H9 (cell line): ENCODE data around the gene CCL8. TPM values are rescaled to one million over a fixed set of nuclear protein-coding genes. Genes with fewer than 3 reads are reported as not detected.

Experiments used
- DNase-seq: peaks from one replicate; pipeline ENCODE4 v3.0.0-alpha.2; 2017
- H2AFZ ChIP-seq: one replicate; pipeline ENCODE4 v1.6.1; 2013; ENCODE audit warnings: mild to moderate bottlenecking, low read length, control low read depth, moderate library complexity
- H2AK5ac ChIP-seq: 2 replicates; pipeline ENCODE4 v1.6.1; 2013; ENCODE audit warnings: low read length, control low read depth, mixed read lengths; ENCODE audit not compliant: insufficient read length
- H2BK120ac ChIP-seq: one replicate; pipeline ENCODE4 v1.6.1; 2013; ENCODE audit warnings: low read depth, mild to moderate bottlenecking, low read length, control low read depth, inconsistent platforms; ENCODE audit not compliant: poor library complexity, severe bottlenecking
- H2BK12ac ChIP-seq: 2 replicates; pipeline ENCODE4 v1.6.1; 2013; ENCODE audit warnings: low read length, control low read depth, mixed read lengths, low read depth; ENCODE audit not compliant: insufficient read length
- H2BK15ac ChIP-seq: 2 replicates; pipeline ENCODE4 v1.6.1; 2013; ENCODE audit warnings: low read depth, low read length, control low read depth
- H2BK20ac ChIP-seq: one replicate; pipeline ENCODE4 v1.6.1; 2013; ENCODE audit warnings: low read depth, mild to moderate bottlenecking, low read length, control low read depth, inconsistent platforms; ENCODE audit not compliant: poor library complexity, severe bottlenecking
- H2BK5ac ChIP-seq: 2 replicates; pipeline ENCODE4 v1.6.1; 2013; ENCODE audit warnings: low read length, control low read depth, mixed read lengths; ENCODE audit not compliant: insufficient read length
- H3K14ac ChIP-seq: 2 replicates; pipeline ENCODE4 v1.6.1; 2013; ENCODE audit warnings: low read length, control low read depth; ENCODE audit not compliant: insufficient read depth
- H3K18ac ChIP-seq: 2 replicates; pipeline ENCODE4 v1.6.1; 2013; ENCODE audit warnings: low read depth, mild to moderate bottlenecking, mixed read lengths, low read length, control low read depth; ENCODE audit not compliant: insufficient read length
- H3K23ac ChIP-seq: 2 replicates; pipeline ENCODE4 v1.6.1; 2013; ENCODE audit warnings: low read length, control low read depth, mixed read lengths, low read depth; ENCODE audit not compliant: insufficient read length
- H3K23me2 ChIP-seq: 2 replicates; pipeline ENCODE4 v1.6.1; 2013; ENCODE audit warnings: low read depth, mild to moderate bottlenecking, mixed read lengths, low read length, control low read depth; ENCODE audit not compliant: insufficient read length, poor library complexity, severe bottlenecking
- H3K27ac ChIP-seq: 2 replicates; pipeline ENCODE4 v1.5.1; 2013; ENCODE audit warnings: low read length, control low read depth, mixed read lengths, low read depth; ENCODE audit not compliant: insufficient read length
- H3K27me3 ChIP-seq: 2 replicates; pipeline ENCODE4 v1.6.1; 2013; ENCODE audit warnings: low read length, control low read depth, inconsistent platforms; ENCODE audit not compliant: insufficient read depth
- H3K4ac ChIP-seq: 2 replicates; pipeline ENCODE4 v1.6.1; 2013; ENCODE audit warnings: low read depth, mild to moderate bottlenecking, control low read depth, inconsistent platforms, low read length, moderate library complexity
- H3K4me1 ChIP-seq: 2 replicates; pipeline ENCODE4 v1.6.1; 2013; ENCODE audit warnings: low read length, control low read depth, inconsistent platforms; ENCODE audit not compliant: insufficient read depth
- H3K4me2 ChIP-seq: 2 replicates; pipeline ENCODE4 v1.6.1; 2013; ENCODE audit warnings: low read length, control low read depth, mixed read lengths; ENCODE audit not compliant: insufficient read length, insufficient read depth
- H3K56ac ChIP-seq: 2 replicates; pipeline ENCODE4 v1.6.1; 2013; ENCODE audit warnings: low read depth, mild to moderate bottlenecking, mixed read lengths, low read length, control low read depth; ENCODE audit not compliant: insufficient read length
- H3K79me1 ChIP-seq: 2 replicates; pipeline ENCODE4 v1.6.1; 2013; ENCODE audit warnings: low read depth, mild to moderate bottlenecking, moderate library complexity, low read length, control low read depth, inconsistent platforms; ENCODE audit not compliant: insufficient read depth, poor library complexity, severe bottlenecking
- H3K79me2 ChIP-seq: 2 replicates; pipeline ENCODE4 v1.6.1; 2013; ENCODE audit warnings: low read length, control low read depth, inconsistent platforms; ENCODE audit not compliant: insufficient read depth
- H3K9ac ChIP-seq: 2 replicates; pipeline ENCODE4 v1.6.1; 2013; ENCODE audit warnings: low read length, control low read depth, mixed read lengths; ENCODE audit not compliant: insufficient read length; ENCODE audit errors: extremely low read depth
- H3K9me3 ChIP-seq: one replicate; pipeline ENCODE4 v1.6.1; 2013; ENCODE audit warnings: low read depth, low read length, inconsistent platforms; ENCODE audit not compliant: control insufficient read depth
- H3T11ph ChIP-seq: one replicate; pipeline ENCODE4 v1.6.1; 2013; ENCODE audit warnings: mild to moderate bottlenecking, low read length, control low read depth, inconsistent platforms
- H4K20me1 ChIP-seq: one replicate; pipeline ENCODE4 v1.6.1; 2013; ENCODE audit not compliant: control insufficient read depth, insufficient read length, insufficient read depth
- H4K5ac ChIP-seq: 2 replicates; pipeline ENCODE4 v1.6.1; 2013; ENCODE audit warnings: low read depth, mild to moderate bottlenecking, mixed read lengths, low read length, control low read depth; ENCODE audit not compliant: insufficient read length
- H4K8ac ChIP-seq: replicated peaks from 2 replicates; pipeline ENCODE4 v1.6.1; 2013; ENCODE audit warnings: low read length, control low read depth, mixed read lengths, low read depth; ENCODE audit not compliant: insufficient read length
- H4K91ac ChIP-seq: 2 replicates; pipeline ENCODE4 v1.6.1; 2013; ENCODE audit warnings: low read depth, mild to moderate bottlenecking, moderate library complexity, mixed read lengths, low read length, control low read depth; ENCODE audit not compliant: insufficient read length
- H3K27ac Mint-ChIP-seq, 3 experiments: 2 replicates in 2 of 3; 3 replicates in 1 of 3; pipeline ENCODE4 v1.8.0; 2020 to 2021; ENCODE audit warnings: mixed read lengths in 3 of 3, mild to moderate bottlenecking in 1 of 3, moderate library complexity in 1 of 3
- H3K27me3 Mint-ChIP-seq: 2 replicates; pipeline ENCODE4 v1.8.0; 2021; ENCODE audit warnings: low read depth, mild to moderate bottlenecking, moderate library complexity, mixed read lengths
- H3K36me3 Mint-ChIP-seq, 3 experiments: 2 replicates in 2 of 3; 3 replicates in 1 of 3; pipeline ENCODE4 v1.8.0; 2020 to 2021; ENCODE audit warnings: low read depth in 3 of 3, mixed read lengths in 3 of 3; ENCODE audit not compliant: insufficient read depth in 1 of 3
- H3K4me1 Mint-ChIP-seq, 2 experiments: 2 replicates each; pipeline ENCODE4 v1.8.0; 2020; ENCODE audit warnings: mixed read lengths in 2 of 2
- H3K4me3 Mint-ChIP-seq, 2 experiments: 2 replicates in 1 of 2; 3 replicates in 1 of 2; pipeline ENCODE4 v1.8.0; 2020 to 2021; ENCODE audit warnings: mild to moderate bottlenecking in 2 of 2, mixed read lengths in 2 of 2, moderate library complexity in 1 of 2
- H3K9me3 Mint-ChIP-seq, 2 experiments: 2 replicates in 1 of 2; 3 replicates in 1 of 2; pipeline ENCODE4 v1.8.0; 2020; ENCODE audit warnings: mild to moderate bottlenecking in 2 of 2, mixed read lengths in 2 of 2, moderate library complexity in 1 of 2
- WGBS: extraction: QIAGEN DNeasy Blood & Tissue Kit; methylation state at CpG from one replicate; pipeline ENCODE4 v1.1.7; 2013; ENCODE audit warnings: missing lambda C conversion rate, low lambda C conversion rate, mixed read lengths; ENCODE audit not compliant: insufficient read length; ENCODE audit errors: extremely low coverage; 5-methylcytosine and 5-hydroxymethylcytosine counted together
- total RNA-seq: library from RNA; stranded (reverse); gene quantifications from 2 replicates; pipeline ENCODE4 v1.2.1, GENCODE V29; 2021
- TF ChIP-seq, protein P1 (sequence below): fragments of 200-600 bp; sonication (generic); conservative IDR thresholded peaks from 3 replicates; pipeline ENCODE4 v1.8.0; 2021; ENCODE audit warnings: antibody characterized with exemption, mild to moderate bottlenecking

The CCL8 gene
- total RNA-seq, 1 experiment from 2014 or later, result not detected

DNA sequence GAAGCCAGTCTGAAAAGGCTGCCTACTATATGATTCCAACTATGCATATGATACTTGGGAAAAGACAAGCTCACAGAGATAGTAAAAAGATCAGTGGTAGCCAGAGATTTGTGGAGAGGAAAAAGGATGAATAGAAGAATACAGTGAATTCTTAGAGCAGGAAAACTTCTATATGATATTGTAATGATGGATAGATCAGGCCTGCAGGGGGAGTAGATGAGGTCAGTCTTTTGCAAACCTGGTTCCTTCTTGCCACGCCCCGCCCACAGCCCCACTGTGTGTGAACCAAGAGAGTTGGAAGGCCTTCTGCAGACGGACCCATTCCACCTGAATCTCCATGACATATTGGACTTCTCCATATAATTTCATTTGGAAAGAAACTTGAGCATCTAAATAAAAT lies 761 bp upstream of the CCL8 start:
- Histone ChIP-seq H2BK12ac (no peak overlapping the region), H3K4me1 (no peaks in the 10 kb centered on the region), H4K91ac (no peak overlapping the region), H3K23me2 (no peaks in the 10 kb centered on the region), H2AK5ac (no peak overlapping the region), H3K79me1 (no peaks in the 10 kb centered on the region), H2BK120ac (no peak overlapping the region), H3K56ac (no peak overlapping the region), H3K79me2 (no peaks in the 10 kb centered on the region), H4K5ac (no peak overlapping the region), H4K8ac (no peak overlapping the region), H3K27me3 (no peaks in the 10 kb centered on the region), H3K9me3 (no peaks in the 10 kb centered on the region), H4K20me1 (no peaks in the 10 kb centered on the region), H3K4me2 (no peak overlapping the region), H3K23ac (no peak overlapping the region), H3K27ac (no peak overlapping the region), H3K14ac (no peak overlapping the region), H3K4ac (no peak overlapping the region), H2AFZ (no peak overlapping the region), H3K9ac (no peak overlapping the region), H2BK20ac (no peak overlapping the region), H2BK5ac (no peak overlapping the region), H3T11ph (no peak overlapping the region), H2BK15ac (no peak overlapping the region), H3K18ac (no peak overlapping the region)
- Mint-ChIP-seq H3K27me3 (peaks cover 17% of the 10 kb centered on the region), H3K27ac (no peak overlapping the region), H3K4me1 (no peaks in the 10 kb centered on the region), H3K9me3 (no peaks in the 10 kb centered on the region), H3K4me3 (no peak overlapping the region), H3K36me3 (no peaks in the 10 kb centered on the region)
- TF ChIP-seq, protein P1, sequence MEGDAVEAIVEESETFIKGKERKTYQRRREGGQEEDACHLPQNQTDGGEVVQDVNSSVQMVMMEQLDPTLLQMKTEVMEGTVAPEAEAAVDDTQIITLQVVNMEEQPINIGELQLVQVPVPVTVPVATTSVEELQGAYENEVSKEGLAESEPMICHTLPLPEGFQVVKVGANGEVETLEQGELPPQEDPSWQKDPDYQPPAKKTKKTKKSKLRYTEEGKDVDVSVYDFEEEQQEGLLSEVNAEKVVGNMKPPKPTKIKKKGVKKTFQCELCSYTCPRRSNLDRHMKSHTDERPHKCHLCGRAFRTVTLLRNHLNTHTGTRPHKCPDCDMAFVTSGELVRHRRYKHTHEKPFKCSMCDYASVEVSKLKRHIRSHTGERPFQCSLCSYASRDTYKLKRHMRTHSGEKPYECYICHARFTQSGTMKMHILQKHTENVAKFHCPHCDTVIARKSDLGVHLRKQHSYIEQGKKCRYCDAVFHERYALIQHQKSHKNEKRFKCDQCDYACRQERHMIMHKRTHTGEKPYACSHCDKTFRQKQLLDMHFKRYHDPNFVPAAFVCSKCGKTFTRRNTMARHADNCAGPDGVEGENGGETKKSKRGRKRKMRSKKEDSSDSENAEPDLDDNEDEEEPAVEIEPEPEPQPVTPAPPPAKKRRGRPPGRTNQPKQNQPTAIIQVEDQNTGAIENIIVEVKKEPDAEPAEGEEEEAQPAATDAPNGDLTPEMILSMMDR, result peak; percentile 60
- DNase-seq, result peak; percentile 73
- WGBS, result no CpG with 5 or more reads among the region's 3 CpGs
